GM12878 (cell line): ENCODE measurements around the gene ADAMTSL1.

Source experiments
- ATF2 ChIP-seq: IDR thresholded peaks from 2 replicates; pipeline ENCODE4 v1.6.1; 2012; ENCODE audit warnings: low read length, inconsistent platforms
- EZH2 ChIP-seq: IDR thresholded peaks from 2 replicates; pipeline ENCODE4 v1.6.1; 2012; ENCODE audit warnings: low read depth, mild to moderate bottlenecking, control low read depth, inconsistent platforms, low read length, borderline replicate concordance; ENCODE audit not compliant: control insufficient read depth
- NFIC ChIP-seq: IDR thresholded peaks from 2 replicates; pipeline ENCODE4 v1.6.1; 2012; ENCODE audit warnings: low read depth, mild to moderate bottlenecking, inconsistent platforms, low read length, moderate library complexity
- POLR2A ChIP-seq: IDR thresholded peaks from 2 replicates; pipeline ENCODE4 v1.6.1; 2011; ENCODE audit warnings: low read depth, mild to moderate bottlenecking, low read length
- RAD21 ChIP-seq: IDR thresholded peaks from 2 replicates; pipeline ENCODE4 v1.6.1; 2011; ENCODE audit warnings: mild to moderate bottlenecking, low read depth, low read length, moderate library complexity; ENCODE audit not compliant: insufficient read depth
- TCF3 ChIP-seq: IDR thresholded peaks from 2 replicates; pipeline ENCODE4 v1.6.1; 2012; ENCODE audit warnings: low read depth, mild to moderate bottlenecking, low read length, borderline replicate concordance; ENCODE audit not compliant: insufficient read depth

- TF ChIP-seq ATF2 (no peak), POLR2A (no peak), TCF3 (no peak), EZH2 (no peak), RAD21 (no peak), NFIC (no peak)
These were observed 478.0 kb downstream of the ADAMTSL1 start for GRCh38 chr9:18951936-18952335.
